C4-2B (cell line): ENCODE data around the gene HSPA1A.
"Not testable (repeated sequence)": the region's sequence is repeated elsewhere in the genome, so short reads cannot be mapped to it uniquely, and the experiment has no call there.

Experiments
- H3K27ac ChIP-seq: fragments of 450-650 bp; 2 replicates; pipeline ENCODE4 v1.5.1; 2017
- CTCF ChIP-seq: fragments of 450-650 bp; conservative IDR thresholded peaks from 2 replicates; pipeline ENCODE4 v1.5.1; 2017; ENCODE audit warnings: mild to moderate bottlenecking
- ZFX ChIP-seq: fragments of 450-650 bp; IDR thresholded peaks from 2 replicates; pipeline ENCODE4 v1.6.1; 2017

Gene HSPA1A

GRCh38 chr6:31838968-31839367, 23.6 kb downstream of the HSPA1A start:
- no peak for TF ChIP-seq ZFX
- no peak overlapping the region for H3K27ac ChIP-seq

DNA sequence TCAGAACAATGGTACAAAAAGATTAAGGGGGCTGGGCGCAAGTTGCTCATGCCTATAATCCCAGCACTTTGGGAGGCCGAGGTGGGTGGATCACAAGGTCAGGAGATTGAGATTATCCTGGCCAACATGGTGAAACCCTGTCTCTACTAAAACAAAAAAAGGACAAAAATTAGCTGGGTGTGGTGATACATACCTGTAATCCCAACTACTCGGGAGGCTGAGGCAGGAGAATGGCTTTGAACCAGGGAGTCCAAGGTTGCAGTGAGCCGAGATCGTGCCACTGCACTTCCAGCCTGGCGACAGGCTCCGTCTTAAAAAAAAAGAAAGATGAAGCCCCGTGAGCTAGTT, 24.4 kb downstream of the HSPA1A start:
- not testable (repeated sequence) for H3K27ac ChIP-seq

DNA sequence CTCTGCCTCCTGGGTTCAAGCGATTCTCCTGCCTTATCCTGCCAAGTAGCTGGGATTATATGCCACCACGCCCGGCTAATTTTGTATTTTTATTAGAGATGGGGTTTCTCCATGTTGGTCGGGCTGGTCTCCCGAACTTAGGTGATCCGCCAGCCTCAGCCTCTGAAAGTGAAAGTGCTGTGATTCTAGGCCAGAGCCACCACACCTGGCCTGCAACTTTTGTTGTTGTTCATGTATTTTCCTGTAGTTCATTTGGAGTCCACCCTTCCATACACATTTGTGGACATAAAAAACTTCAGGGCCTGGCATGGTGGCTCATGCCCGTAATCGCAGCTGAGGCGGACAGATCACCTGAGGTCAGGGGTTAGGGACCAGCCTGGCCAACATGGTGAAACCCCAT, 26.7 kb downstream of the HSPA1A start:
- H3K27ac ChIP-seq, result no peak overlapping the region
- no peak for TF ChIP-seq CTCF
- no peak for TF ChIP-seq ZFX

- no peak overlapping the region for H3K27ac ChIP-seq
- TF ChIP-seq ZFX, result no peak
- no peak for TF ChIP-seq CTCF
Observed at GRCh38 chr6:31844507-31844906, 29.2 kb downstream of the HSPA1A start.

DNA sequence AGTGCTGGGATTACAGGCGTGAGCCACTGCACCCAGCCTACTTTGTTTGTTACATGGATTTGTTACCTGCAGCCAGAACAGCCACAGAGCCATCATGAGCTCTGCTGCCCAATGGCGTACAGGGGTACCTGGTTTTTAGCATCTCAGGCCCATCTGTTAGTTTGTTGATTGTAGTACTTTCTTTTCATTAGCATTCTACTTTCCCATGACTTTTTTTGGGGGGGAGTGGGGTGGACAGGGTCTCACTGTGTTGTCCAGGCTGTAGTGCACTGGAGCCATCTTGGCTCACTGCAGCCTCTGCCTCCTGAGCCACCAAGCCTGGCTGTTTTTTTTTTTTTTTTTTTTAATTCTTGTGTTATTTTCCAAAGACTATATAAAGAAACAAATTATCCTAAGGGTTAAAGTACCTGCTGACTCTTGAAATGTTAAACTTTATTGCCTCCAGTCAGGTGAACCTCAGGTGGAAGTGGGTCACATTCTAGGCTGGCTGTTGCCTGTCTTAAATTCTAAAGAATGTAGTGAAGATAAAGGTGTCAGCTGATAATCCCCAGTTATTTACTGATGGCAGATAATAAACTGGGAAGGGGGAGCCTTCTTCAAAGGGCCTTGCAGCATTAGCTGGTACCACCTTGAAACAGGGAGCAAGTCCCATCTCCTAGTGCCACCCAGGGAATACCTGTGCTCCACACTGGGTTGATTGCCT, 32.1 kb downstream of the HSPA1A start:
- TF ChIP-seq CTCF (no peak), ZFX (no peak)
- no peak overlapping the region for H3K27ac ChIP-seq

GRCh38 chr6:31850765-31851484, 35.6 kb downstream of the HSPA1A start:
- TF ChIP-seq ZFX (no peak), CTCF (no peak)
- no peak overlapping the region for H3K27ac ChIP-seq

DNA sequence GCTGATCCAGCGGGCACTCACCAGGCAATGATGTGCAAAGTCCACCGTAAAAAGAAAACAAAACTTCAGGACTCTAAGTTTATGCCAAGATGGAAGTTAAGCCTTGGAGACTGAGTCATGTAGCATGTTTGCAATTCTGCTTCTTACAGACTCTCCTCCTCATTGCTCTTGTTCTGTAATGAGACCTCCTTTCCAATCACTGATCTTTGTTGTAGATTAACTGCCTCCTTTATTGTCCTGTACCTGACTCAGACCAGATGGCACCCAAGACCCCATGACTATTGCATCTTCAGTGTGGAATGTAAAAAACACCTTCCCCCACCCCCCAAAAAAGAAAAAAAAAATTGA, 36.1 kb downstream of the HSPA1A start:
- no peak overlapping the region for H3K27ac ChIP-seq

DNA sequence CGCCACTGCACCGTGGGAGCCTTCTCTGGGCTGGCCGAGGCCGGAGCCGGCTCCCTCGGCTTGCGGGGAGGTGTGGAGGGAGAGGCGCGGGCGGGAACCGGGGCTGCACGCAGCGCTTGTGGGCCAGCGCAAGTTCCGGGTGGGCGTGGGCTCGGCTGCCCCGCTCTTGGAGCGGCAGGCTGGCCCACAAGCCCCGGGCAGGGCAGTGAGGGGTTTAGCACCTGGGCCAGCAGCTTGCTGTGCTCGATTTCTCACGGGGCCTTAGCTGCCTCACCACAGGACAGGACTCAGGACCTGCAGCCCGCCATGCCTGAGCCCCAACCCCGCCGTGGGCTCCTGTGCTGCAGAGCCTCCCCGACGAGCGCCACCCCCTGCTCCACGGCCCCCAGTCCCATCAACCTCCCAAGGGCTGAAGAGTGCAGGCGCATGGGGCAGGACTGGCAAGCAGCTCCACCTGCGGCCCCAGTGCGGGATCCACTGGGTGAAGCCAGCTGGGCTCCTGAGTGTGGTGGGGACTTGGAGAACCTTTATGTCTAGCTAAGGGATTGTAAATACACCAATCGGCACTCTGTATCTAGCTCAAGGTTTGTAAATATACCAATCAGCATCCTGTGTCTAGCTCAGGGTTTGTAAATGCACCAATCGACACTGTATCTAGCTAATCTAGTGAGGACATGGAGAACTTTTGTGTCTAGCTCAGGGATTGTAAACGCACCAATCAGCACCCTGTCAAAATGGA, 36.8 kb downstream of the HSPA1A start:
- not testable (repeated sequence) for H3K27ac ChIP-seq

More for the DNA sequence above, 36.1 kb downstream of the HSPA1A start:
- no peak for TF ChIP-seq ZFX
- TF ChIP-seq CTCF, result no peak

DNA sequence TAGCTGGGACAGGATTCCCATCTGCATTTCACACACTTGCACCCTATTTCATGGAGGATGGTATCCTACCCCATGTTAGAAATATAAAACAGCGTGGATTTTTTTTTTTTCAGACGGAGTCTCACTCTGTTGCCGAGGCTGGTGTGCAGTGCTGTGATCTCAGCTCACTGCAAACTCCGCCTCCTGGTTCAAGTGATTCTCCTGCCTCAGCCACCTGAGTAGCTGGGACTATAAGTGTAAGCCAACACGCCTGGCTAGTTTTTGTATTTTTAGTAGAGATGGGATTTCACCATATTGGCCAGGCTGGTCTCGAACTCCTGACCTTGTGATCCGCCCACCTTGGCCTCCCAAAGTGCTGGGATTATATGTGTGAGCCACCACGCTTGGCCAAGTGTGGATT, 42.4 kb downstream of the HSPA1A start:
- not testable (repeated sequence) for H3K27ac ChIP-seq
